ENCODE results near the gene KCNQ5. TPM values are rescaled to one million over a fixed set of nuclear protein-coding genes. Genes with fewer than 3 reads are reported as not detected.

KCNQ5 gene
- total RNA-seq, 3 donors from 2014 or later (not counting 1 experiment from before 2014, with no cell fraction given), result 8.2 to 9.7 (median 8.7) TPM

GRCh38 chr6:73074175-73074574, 452.3 kb downstream of the KCNQ5 start:
- no peak overlapping the region for H3K4me3 ChIP-seq (ENCODE audit: low read length)
- no peaks in the 10 kb centered on the region for H3K9me3 ChIP-seq (ENCODE audit: control insufficient read depth, insufficient read depth, low read length)
- Mint-ChIP-seq H3K9me3 (no peaks in the 10 kb centered on the region), H3K4me3 (no peak overlapping the region), H3K27me3 (ENCODE audit: low read depth in 2 of 2) (no peaks in the 10 kb centered on the region), H3K36me3 (no peaks in the 10 kb centered on the region), H3K27ac (no peak overlapping the region), H3K4me1 (no peaks in the 10 kb centered on the region)
- TF ChIP-seq CTCF (IDR thresholded peaks at IDR 0.05), result no peak
- intact Hi-C loops (cut with micrococcal nuclease), result no loop called here
- DNase-seq, result no peak
- H3K27me3 ChIP-seq (ENCODE audit: control insufficient read depth, insufficient read depth, low read length), result no peaks in the 10 kb centered on the region
- H3K4me1 ChIP-seq (ENCODE audit: control insufficient read depth, insufficient read depth, low read length), result no peaks in the 10 kb centered on the region
- WGBS (ENCODE audit: insufficient coverage), result 75% methylated on average over 1 of the region's 1 CpG
- H3K27ac ChIP-seq (ENCODE audit: low read length), result no peak overlapping the region
- no peaks in the 10 kb centered on the region for H3K36me3 ChIP-seq (ENCODE audit: control insufficient read depth, insufficient read depth, low read length)
- no peak for ATAC-seq

- H3K36me3 Mint-ChIP-seq, result no peaks in the 10 kb centered on the region
- intact Hi-C loops (cut with micrococcal nuclease), result no loop called here
- no peaks in the 10 kb centered on the region for H3K27me3 Mint-ChIP-seq (ENCODE audit: low read depth in 2 of 2)
- no peak overlapping the region for H3K27ac ChIP-seq (ENCODE audit: low read length)
- TF ChIP-seq CTCF (IDR thresholded peaks at IDR 0.05), result no peak
- DNase-seq (no peak), ATAC-seq (no peak)
- H3K4me1 Mint-ChIP-seq, result no peaks in the 10 kb centered on the region
- H3K9me3 ChIP-seq (ENCODE audit: control insufficient read depth, insufficient read depth, low read length), result no peaks in the 10 kb centered on the region
- H3K9me3 Mint-ChIP-seq, result no peaks in the 10 kb centered on the region
- H3K27me3 ChIP-seq (ENCODE audit: control insufficient read depth, insufficient read depth, low read length), result no peaks in the 10 kb centered on the region
- no peak overlapping the region for H3K4me3 ChIP-seq (ENCODE audit: low read length)
- no peaks in the 10 kb centered on the region for H3K36me3 ChIP-seq (ENCODE audit: control insufficient read depth, insufficient read depth, low read length)
- no peak overlapping the region for H3K4me3 Mint-ChIP-seq
- no peak overlapping the region for H3K27ac Mint-ChIP-seq
- H3K4me1 ChIP-seq (ENCODE audit: control insufficient read depth, insufficient read depth, low read length), result no peaks in the 10 kb centered on the region
Observed at GRCh38 chr6:73076211-73076954, 454.5 kb downstream of the KCNQ5 start.

- H3K27ac ChIP-seq (ENCODE audit: low read length), result no peak overlapping the region
- no peaks in the 10 kb centered on the region for H3K9me3 Mint-ChIP-seq
- no peaks in the 10 kb centered on the region for H3K9me3 ChIP-seq (ENCODE audit: control insufficient read depth, insufficient read depth, low read length)
- DNase-seq, result no peak
- WGBS (ENCODE audit: insufficient coverage), result 100% methylated on average over 1 of the region's 1 CpG
- H3K36me3 Mint-ChIP-seq, result no peaks in the 10 kb centered on the region
- H3K27me3 ChIP-seq (ENCODE audit: control insufficient read depth, insufficient read depth, low read length), result no peaks in the 10 kb centered on the region
- intact Hi-C loops (cut with micrococcal nuclease), result no loop called here
- H3K4me3 ChIP-seq (ENCODE audit: low read length), result no peak overlapping the region
- no peak overlapping the region for H3K4me3 Mint-ChIP-seq
- H3K4me1 ChIP-seq (ENCODE audit: control insufficient read depth, insufficient read depth, low read length), result no peaks in the 10 kb centered on the region
- no peaks in the 10 kb centered on the region for H3K4me1 Mint-ChIP-seq
- no peaks in the 10 kb centered on the region for H3K27me3 Mint-ChIP-seq (ENCODE audit: low read depth in 2 of 2)
- TF ChIP-seq CTCF (IDR thresholded peaks at IDR 0.05), result no peak
- H3K36me3 ChIP-seq (ENCODE audit: control insufficient read depth, insufficient read depth, low read length), result no peaks in the 10 kb centered on the region
- ATAC-seq, result no peak
- H3K27ac Mint-ChIP-seq, result no peak overlapping the region
Observed at GRCh38 chr6:73078333-73078862, 456.5 kb downstream of the KCNQ5 start.
